K562 (cell line): Measurements from ENCODE around the gene CD300LB. TPM values are rescaled to one million over a fixed set of nuclear protein-coding genes. Genes with fewer than 3 reads are reported as not detected.

Source experiments
- JUND ChIP-seq, 2 experiments: IDR thresholded peaks; 2 replicates in 1 of 2; 3 replicates in 1 of 2; pipeline ENCODE4 v1.6.1; 2011; ENCODE audit warnings: borderline replicate concordance in 2 of 2, low read depth in 2 of 2, low read length in 2 of 2, improper control_type of control experiment in 1 of 2, missing biosample characterization in 1 of 2, missing genetic modification characterization in 1 of 2, missing genetic modification reagents in 1 of 2
- MYNN ChIP-seq, 2 experiments: sonication (generic); formaldehyde crosslinking in 1 of 2; IDR thresholded peaks; 2 replicates each; pipeline versions ENCODE4 v1.5.0 to v1.6.1; 2016 to 2020; ENCODE audit warnings: antibody characterized with exemption in 1 of 2, missing genetic modification reagents in 1 of 2
- RERE ChIP-seq: sonication (generic); formaldehyde crosslinking; IDR thresholded peaks from 2 replicates; pipeline ENCODE4 v1.8.0; 2023; ENCODE audit warnings: missing genetic modification reagents, mild to moderate bottlenecking, borderline replicate concordance
- TRIM28 ChIP-seq: fragments of 450-650 bp; IDR thresholded peaks from 2 replicates; pipeline ENCODE4 v1.6.1; 2017
- polyA plus RNA-seq, 8 experiments: library from polyadenylated mRNA; depleted of rRNA in 4 of 8; stranded (reverse) in 5 of 8; unstranded in 3 of 8; fragments of >200 nt; fragmentation: Nextera tagmentation in 2 of 8; fragmentation: Illumina TruSeq in 1 of 8; extraction: Ambion mirVana in 2 of 8; extraction: Trizol in 1 of 8; gene quantifications; 2 replicates each; pipeline versions ENCODE4 v1.2.1 to v1.2.3, GENCODE V29; 2011 to 2014; ENCODE audit warnings: inconsistent platforms in 1 of 8, missing spikeins in 1 of 8
- total RNA-seq, 7 experiments: library from RNA; depleted of rRNA in 6 of 7; stranded (reverse); fragments of >200 nt in 6 of 7; fragmentation: Illumina TruSeq in 2 of 7; extraction: Trizol in 2 of 7; gene quantifications; 2 replicates each; pipeline versions ENCODE4 v1.2.1 to v1.2.3, GENCODE V29; 2011 to 2021; ENCODE audit warnings: low replicate concordance in 1 of 7
- TF ChIP-seq, protein P1 (sequence below): fragments of 450-650 bp; formaldehyde crosslinking; IDR thresholded peaks from 2 replicates; pipeline ENCODE4 v1.4.0; 2022; ENCODE audit warnings: missing genetic modification characterization
- TF ChIP-seq, protein P2 (sequence below), 2 experiments: fragments of 450-650 bp in 1 of 2; sonication (generic) in 1 of 2; formaldehyde crosslinking in 1 of 2; IDR thresholded peaks; 2 replicates each; pipeline versions ENCODE4 v1.7.1 to v1.9.0; 2016 to 2022; ENCODE audit warnings: inconsistent platforms in 1 of 2, mild to moderate bottlenecking in 1 of 2, missing genetic modification reagents in 1 of 2

The CD300LB gene
- total and polyA plus RNA-seq, 9 of the 15 experiments (the other 6 are each of a cell fraction or from before 2014, with no cell fraction given), result not detected

DNA sequence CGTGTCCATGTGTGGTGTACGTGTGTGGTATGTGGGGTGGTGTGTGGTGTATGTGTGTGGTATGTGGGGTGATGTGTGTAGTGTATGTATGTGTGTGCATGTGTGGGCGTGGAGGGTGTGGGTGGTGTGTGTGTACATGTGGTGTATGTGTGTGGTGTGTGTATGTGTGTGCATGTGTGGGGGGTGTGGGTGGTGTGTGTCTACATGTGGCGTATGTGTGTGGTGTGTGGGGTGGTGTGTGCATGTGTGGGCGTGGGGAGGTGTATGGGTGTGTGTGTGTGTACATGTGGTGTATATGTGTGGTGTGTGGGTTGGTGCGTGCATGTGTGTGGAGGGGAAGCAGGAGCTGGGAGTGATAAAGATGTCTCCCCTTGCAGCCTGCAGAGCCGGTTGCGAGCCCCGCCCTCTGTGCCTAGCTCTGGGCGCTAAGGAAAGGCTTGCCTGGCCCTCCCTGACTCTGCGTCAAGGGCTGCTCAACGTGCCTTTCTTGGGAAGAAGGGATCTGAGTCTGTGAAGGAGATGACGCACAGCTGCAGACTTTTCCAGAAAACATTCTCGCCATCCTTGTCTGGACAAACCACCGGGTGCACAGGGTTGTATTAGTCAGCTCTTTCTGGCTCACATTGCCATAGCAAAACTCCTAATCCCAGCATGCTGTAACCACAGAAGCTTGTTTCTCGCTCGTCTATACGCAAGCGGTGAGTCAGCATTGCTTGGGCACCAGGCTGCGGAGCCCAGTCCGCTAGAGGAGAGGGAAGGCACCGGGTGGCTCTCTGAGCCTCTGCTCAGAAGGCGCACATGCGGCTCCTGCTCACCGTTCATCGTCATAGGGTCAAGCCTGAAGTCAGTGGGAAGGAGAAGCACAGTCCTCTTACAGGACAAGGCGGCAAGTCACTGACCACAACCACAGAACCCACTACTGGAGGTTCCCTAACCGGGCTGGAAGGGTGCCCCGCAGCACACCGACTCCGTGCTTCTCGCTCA, 38.0 kb upstream of the CD300LB start (continued):
- TF ChIP-seq RERE (CRISPR knock-in tag), result no peak
- no peak; the same call in 1 of the 2 replicates for TF ChIP-seq JUND (IDR thresholded peaks at IDR 0.05; ENCODE audit: borderline replicate concordance, low read depth, low read length)
- 0 out of 3 replicates have a peak, but pooled peaks have one; percentile 12 for TF ChIP-seq JUND (tag; IDR thresholded peaks at IDR 0.05; ENCODE audit: borderline replicate concordance, low read depth, low read length)
- no peak for TF ChIP-seq MYNN (IDR thresholded peaks at IDR 0.05)
- no peak for TF ChIP-seq MYNN (CRISPR knock-in tag; IDR thresholded peaks at IDR 0.05)
- no peak for TF ChIP-seq TRIM28
- TF ChIP-seq, protein P1, sequence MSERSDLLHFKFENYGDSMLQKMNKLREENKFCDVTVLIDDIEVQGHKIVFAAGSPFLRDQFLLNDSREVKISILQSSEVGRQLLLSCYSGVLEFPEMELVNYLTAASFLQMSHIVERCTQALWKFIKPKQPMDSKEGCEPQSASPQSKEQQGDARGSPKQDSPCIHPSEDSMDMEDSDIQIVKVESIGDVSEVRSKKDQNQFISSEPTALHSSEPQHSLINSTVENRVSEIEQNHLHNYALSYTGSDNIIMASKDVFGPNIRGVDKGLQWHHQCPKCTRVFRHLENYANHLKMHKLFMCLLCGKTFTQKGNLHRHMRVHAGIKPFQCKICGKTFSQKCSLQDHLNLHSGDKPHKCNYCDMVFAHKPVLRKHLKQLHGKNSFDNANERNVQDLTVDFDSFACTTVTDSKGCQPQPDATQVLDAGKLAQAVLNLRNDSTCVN (CRISPR knock-in tag), result 0 out of 2 replicates have a peak, but pooled peaks have one; percentile 53
- TF ChIP-seq, protein P2, sequence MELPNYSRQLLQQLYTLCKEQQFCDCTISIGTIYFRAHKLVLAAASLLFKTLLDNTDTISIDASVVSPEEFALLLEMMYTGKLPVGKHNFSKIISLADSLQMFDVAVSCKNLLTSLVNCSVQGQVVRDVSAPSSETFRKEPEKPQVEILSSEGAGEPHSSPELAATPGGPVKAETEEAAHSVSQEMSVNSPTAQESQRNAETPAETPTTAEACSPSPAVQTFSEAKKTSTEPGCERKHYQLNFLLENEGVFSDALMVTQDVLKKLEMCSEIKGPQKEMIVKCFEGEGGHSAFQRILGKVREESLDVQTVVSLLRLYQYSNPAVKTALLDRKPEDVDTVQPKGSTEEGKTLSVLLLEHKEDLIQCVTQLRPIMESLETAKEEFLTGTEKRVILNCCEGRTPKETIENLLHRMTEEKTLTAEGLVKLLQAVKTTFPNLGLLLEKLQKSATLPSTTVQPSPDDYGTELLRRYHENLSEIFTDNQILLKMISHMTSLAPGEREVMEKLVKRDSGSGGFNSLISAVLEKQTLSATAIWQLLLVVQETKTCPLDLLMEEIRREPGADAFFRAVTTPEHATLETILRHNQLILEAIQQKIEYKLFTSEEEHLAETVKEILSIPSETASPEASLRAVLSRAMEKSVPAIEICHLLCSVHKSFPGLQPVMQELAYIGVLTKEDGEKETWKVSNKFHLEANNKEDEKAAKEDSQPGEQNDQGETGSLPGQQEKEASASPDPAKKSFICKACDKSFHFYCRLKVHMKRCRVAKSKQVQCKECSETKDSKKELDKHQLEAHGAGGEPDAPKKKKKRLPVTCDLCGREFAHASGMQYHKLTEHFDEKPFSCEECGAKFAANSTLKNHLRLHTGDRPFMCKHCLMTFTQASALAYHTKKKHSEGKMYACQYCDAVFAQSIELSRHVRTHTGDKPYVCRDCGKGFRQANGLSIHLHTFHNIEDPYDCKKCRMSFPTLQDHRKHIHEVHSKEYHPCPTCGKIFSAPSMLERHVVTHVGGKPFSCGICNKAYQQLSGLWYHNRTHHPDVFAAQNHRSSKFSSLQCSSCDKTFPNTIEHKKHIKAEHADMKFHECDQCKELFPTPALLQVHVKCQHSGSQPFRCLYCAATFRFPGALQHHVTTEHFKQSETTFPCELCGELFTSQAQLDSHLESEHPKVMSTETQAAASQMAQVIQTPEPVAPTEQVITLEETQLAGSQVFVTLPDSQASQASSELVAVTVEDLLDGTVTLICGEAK (IDR thresholded peaks at IDR 0.05), result no peak
- TF ChIP-seq, protein P2 (CRISPR knock-in tag; IDR thresholded peaks at IDR 0.05), result no peak
